ENCODE data around the gene SNX30.
A peak's percentile ranks its signal among the peaks of the same experiment; 100 is the strongest.

The SNX30 gene

GRCh38 chr9:112783551-112783954 is 33.0 kb downstream of the SNX30 start:
- DNase-seq (ENCODE audit: low read depth in 2 of 2), result no peak

- DNase-seq (ENCODE audit: low read depth in 2 of 2), result no peak
Observed at GRCh38 chr9:112784020-112784785, 33.6 kb downstream of the SNX30 start.

- no peak for DNase-seq (ENCODE audit: low read depth in 2 of 2)
Observed at GRCh38 chr9:112785986-112786385, 35.4 kb downstream of the SNX30 start.

- no peak for DNase-seq (ENCODE audit: low read depth in 2 of 2)
Observed at GRCh38 chr9:112786829-112787520, 36.4 kb downstream of the SNX30 start.

- DNase-seq (ENCODE audit: low read depth in 2 of 2), result no peak
Observed at GRCh38 chr9:112787978-112788377, 37.4 kb downstream of the SNX30 start.

- no peak for DNase-seq (ENCODE audit: low read depth in 2 of 2)
Observed at GRCh38 chr9:112789473-112789872, 38.9 kb downstream of the SNX30 start.

GRCh38 chr9:112789891-112790774 is 39.6 kb downstream of the SNX30 start:
- DNase-seq (ENCODE audit: low read depth in 2 of 2), result no peak

GRCh38 chr9:112792670-112793069 is 42.1 kb downstream of the SNX30 start:
- DNase-seq (ENCODE audit: low read depth in 2 of 2), result no peak

GRCh38 chr9:112793213-112793810 is 42.8 kb downstream of the SNX30 start:
- peak; percentile 68 to 82 for DNase-seq (ENCODE audit: low read depth in 2 of 2)

GRCh38 chr9:112794731-112795130 is 44.2 kb downstream of the SNX30 start:
- no peak for DNase-seq (ENCODE audit: low read depth in 2 of 2)

GRCh38 chr9:112795921-112796320 is 45.4 kb downstream of the SNX30 start:
- no peak for DNase-seq (ENCODE audit: low read depth in 2 of 2)

GRCh38 chr9:112796485-112796884 is 45.9 kb downstream of the SNX30 start:
- no peak for DNase-seq (ENCODE audit: low read depth in 2 of 2)

- no peak for DNase-seq (ENCODE audit: low read depth in 2 of 2)
Observed at GRCh38 chr9:112809351-112809848, 58.8 kb downstream of the SNX30 start.

GRCh38 chr9:112809906-112810305 is 59.3 kb downstream of the SNX30 start:
- DNase-seq (ENCODE audit: low read depth in 2 of 2), result no peak

GRCh38 chr9:112810696-112811490 is 60.3 kb downstream of the SNX30 start:
- DNase-seq (ENCODE audit: low read depth in 2 of 2), result no peak

- no peak for DNase-seq (ENCODE audit: low read depth in 2 of 2)
Observed at GRCh38 chr9:112811518-112811917, 61.0 kb downstream of the SNX30 start.

GRCh38 chr9:112815868-112816267 is 65.3 kb downstream of the SNX30 start:
- DNase-seq (ENCODE audit: low read depth in 2 of 2), result no peak

- no peak for DNase-seq (ENCODE audit: low read depth in 2 of 2)
Observed at GRCh38 chr9:112817860-112818203, 67.3 kb downstream of the SNX30 start.

GRCh38 chr9:112819635-112820496 is 69.3 kb downstream of the SNX30 start:
- DNase-seq (ENCODE audit: low read depth in 2 of 2), result no peak

- DNase-seq (ENCODE audit: low read depth in 2 of 2), result no peak
Observed at GRCh38 chr9:112820881-112821280, 70.3 kb downstream of the SNX30 start.

All from stimulated activated CD4-positive, alpha-beta T cell treated with anti-CD3 and anti-CD28 coated beads, Interleukin-15, amount 100 ng/mL, for 48 hours (primary cell).